Rectal smooth muscle tissue (tissue), 1 donor: ENCODE data around the gene ATG16L2.
"Not testable (repeated sequence)": the region's sequence is repeated elsewhere in the genome, so short reads cannot be mapped to it uniquely, and the experiment has no call there.

Source experiments
- H3K27ac ChIP-seq: one replicate; pipeline ENCODE4 v1.7.0; 2013; ENCODE audit warnings: low read depth, low read length, inconsistent platforms
- H3K27me3 ChIP-seq: one replicate; pipeline ENCODE4 v1.7.0; 2013; ENCODE audit warnings: low read length; ENCODE audit not compliant: control insufficient read depth, insufficient read depth
- H3K36me3 ChIP-seq: one replicate; pipeline ENCODE4 v1.7.0; 2013; ENCODE audit warnings: low read length; ENCODE audit not compliant: control insufficient read depth, insufficient read depth
- H3K4me1 ChIP-seq: one replicate; pipeline ENCODE4 v1.7.0; 2013; ENCODE audit warnings: low read length; ENCODE audit not compliant: control insufficient read depth, insufficient read depth
- H3K4me3 ChIP-seq: one replicate; pipeline ENCODE4 v1.7.0; 2013; ENCODE audit warnings: low read length
- H3K9ac ChIP-seq: one replicate; pipeline ENCODE4 v1.7.0; 2013; ENCODE audit warnings: low read length

ATG16L2 gene

GRCh38 chr11:72825661-72826060 lies 11.4 kb downstream of the ATG16L2 start:
- H3K4me1 ChIP-seq: peaks cover 6% of the 10 kb centered on the region
- no peak overlapping the region for H3K4me3 ChIP-seq
- H3K36me3 ChIP-seq: peaks cover 2% of the 10 kb centered on the region
- H3K27ac ChIP-seq: no peak overlapping the region
- H3K27me3 ChIP-seq: no peaks in the 10 kb centered on the region
- H3K9ac ChIP-seq: no peak overlapping the region

- H3K4me1 ChIP-seq: peaks cover 2% of the 10 kb centered on the region
- peaks cover 2% of the 10 kb centered on the region for H3K36me3 ChIP-seq
- H3K27ac ChIP-seq: no peak overlapping the region
- H3K27me3 ChIP-seq: no peaks in the 10 kb centered on the region
- H3K4me3 ChIP-seq: no peak overlapping the region
- H3K9ac ChIP-seq: no peak overlapping the region
Measured at GRCh38 chr11:72826191-72826941, 12.2 kb downstream of the ATG16L2 start.

- no peak overlapping the region for H3K4me3 ChIP-seq
- no peaks in the 10 kb centered on the region for H3K4me1 ChIP-seq
- no peak overlapping the region for H3K27ac ChIP-seq
- H3K36me3 ChIP-seq: peaks cover 2% of the 10 kb centered on the region
- H3K9ac ChIP-seq: no peak overlapping the region
- H3K27me3 ChIP-seq: no peaks in the 10 kb centered on the region
Measured at GRCh38 chr11:72826942-72827480, 12.8 kb downstream of the ATG16L2 start.

GRCh38 chr11:72827656-72828055 lies 13.4 kb downstream of the ATG16L2 start:
- H3K4me3 ChIP-seq, H3K27ac ChIP-seq, H3K36me3 ChIP-seq, H3K27me3 ChIP-seq, H3K4me1 ChIP-seq, H3K9ac ChIP-seq: not testable (repeated sequence)

DNA sequence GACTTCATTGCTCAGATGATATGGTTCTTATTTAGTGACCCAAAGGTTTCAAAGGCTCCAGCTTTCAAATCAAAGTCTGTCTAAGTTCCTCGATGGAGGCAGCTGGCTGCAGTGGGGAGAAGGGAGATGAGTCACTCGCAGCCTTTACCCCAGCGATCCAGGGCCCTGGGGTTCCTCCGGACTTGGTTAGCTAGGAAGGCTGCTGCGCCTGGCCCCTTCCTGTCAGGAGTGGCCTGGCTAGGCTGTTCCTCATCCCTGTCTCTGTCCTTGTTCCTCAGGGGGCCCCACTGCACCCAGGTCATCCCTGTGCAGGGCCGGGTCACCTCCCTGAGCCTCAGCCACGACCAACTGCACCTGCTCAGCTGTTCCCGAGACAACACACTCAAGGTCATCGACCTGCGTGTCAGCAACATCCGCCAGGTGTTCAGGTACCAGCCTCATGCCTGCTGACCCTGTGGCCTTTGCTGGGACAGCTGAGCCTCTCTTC lies 13.9 kb downstream of the ATG16L2 start:
- no peaks in the 10 kb centered on the region for H3K27me3 ChIP-seq
- H3K36me3 ChIP-seq: peaks cover 2% of the 10 kb centered on the region
- H3K9ac ChIP-seq: no peak overlapping the region
- no peaks in the 10 kb centered on the region for H3K4me1 ChIP-seq
- no peak overlapping the region for H3K27ac ChIP-seq
- H3K4me3 ChIP-seq: no peak overlapping the region

GRCh38 chr11:72828692-72829101 lies 14.5 kb downstream of the ATG16L2 start:
- Histone ChIP-seq H3K9ac (no peak overlapping the region), H3K27ac (no peak overlapping the region), H3K4me1 (no peaks in the 10 kb centered on the region), H3K36me3 (peaks cover 2% of the 10 kb centered on the region), H3K4me3 (no peak overlapping the region), H3K27me3 (no peaks in the 10 kb centered on the region)

GRCh38 chr11:72829178-72829577 lies 15.0 kb downstream of the ATG16L2 start:
- Histone ChIP-seq H3K4me1 (no peaks in the 10 kb centered on the region), H3K27ac (no peak overlapping the region)

GRCh38 chr11:72829884-72830533 lies 15.8 kb downstream of the ATG16L2 start:
- no peaks in the 10 kb centered on the region for H3K27me3 ChIP-seq
- no peak overlapping the region for H3K9ac ChIP-seq
- H3K4me1 ChIP-seq: no peaks in the 10 kb centered on the region
- H3K27ac ChIP-seq: no peak overlapping the region
- H3K4me3 ChIP-seq: no peak overlapping the region
- H3K36me3 ChIP-seq: peaks cover 2% of the 10 kb centered on the region

More at GRCh38 chr11:72829178-72829577, 15.0 kb downstream of the ATG16L2 start:
- Histone ChIP-seq H3K9ac (no peak overlapping the region), H3K4me3 (no peak overlapping the region), H3K27me3 (no peaks in the 10 kb centered on the region), H3K36me3 (peaks cover 2% of the 10 kb centered on the region)

DNA sequence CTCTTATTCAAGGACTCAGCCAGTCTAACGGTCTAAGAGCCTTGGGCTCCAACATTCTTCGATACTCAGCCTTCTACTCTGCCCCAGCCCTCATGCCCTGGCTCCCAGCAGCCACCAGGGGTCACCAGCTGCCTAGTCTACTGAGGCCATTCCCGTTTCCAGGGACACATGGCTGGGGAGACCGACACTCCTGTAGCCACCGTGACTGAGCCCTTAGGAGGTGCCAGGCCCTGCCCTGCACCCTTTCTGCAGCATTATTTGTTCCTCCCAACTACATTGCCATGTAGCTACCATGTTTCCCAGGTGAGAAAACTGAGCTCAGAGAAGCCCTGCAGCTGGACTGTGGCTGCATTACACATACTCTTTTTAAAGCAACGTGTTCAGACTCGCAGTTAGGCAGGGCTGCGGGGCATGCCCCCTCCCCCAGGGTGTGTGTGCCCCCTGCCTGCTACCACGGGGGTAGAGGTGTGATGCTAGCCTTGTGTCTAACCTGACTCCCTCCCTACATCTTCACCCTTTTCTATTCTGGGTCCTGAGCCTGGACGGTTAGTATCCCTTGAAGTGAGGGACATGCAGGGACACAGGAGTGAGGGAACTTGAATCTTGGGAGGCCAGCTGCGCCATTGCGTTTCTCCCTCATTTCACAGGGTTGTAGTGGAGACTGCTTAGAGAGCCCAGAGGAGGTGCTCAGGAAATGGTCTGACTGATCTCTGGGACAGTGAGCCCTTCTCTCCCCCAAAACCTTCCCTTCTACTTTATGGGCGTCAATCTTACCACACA lies 17.5 kb downstream of the ATG16L2 start:
- Histone ChIP-seq H3K4me1 (no peaks in the 10 kb centered on the region), H3K27me3 (no peaks in the 10 kb centered on the region), H3K27ac (no peak overlapping the region)

GRCh38 chr11:72832301-72833082 lies 18.3 kb downstream of the ATG16L2 start:
- no peaks in the 10 kb centered on the region for H3K4me1 ChIP-seq
- H3K27ac ChIP-seq: no peak overlapping the region

More for the DNA sequence above, 17.5 kb downstream of the ATG16L2 start:
- Histone ChIP-seq H3K36me3 (no peaks in the 10 kb centered on the region), H3K4me3 (no peak overlapping the region), H3K9ac (no peak overlapping the region)

DNA sequence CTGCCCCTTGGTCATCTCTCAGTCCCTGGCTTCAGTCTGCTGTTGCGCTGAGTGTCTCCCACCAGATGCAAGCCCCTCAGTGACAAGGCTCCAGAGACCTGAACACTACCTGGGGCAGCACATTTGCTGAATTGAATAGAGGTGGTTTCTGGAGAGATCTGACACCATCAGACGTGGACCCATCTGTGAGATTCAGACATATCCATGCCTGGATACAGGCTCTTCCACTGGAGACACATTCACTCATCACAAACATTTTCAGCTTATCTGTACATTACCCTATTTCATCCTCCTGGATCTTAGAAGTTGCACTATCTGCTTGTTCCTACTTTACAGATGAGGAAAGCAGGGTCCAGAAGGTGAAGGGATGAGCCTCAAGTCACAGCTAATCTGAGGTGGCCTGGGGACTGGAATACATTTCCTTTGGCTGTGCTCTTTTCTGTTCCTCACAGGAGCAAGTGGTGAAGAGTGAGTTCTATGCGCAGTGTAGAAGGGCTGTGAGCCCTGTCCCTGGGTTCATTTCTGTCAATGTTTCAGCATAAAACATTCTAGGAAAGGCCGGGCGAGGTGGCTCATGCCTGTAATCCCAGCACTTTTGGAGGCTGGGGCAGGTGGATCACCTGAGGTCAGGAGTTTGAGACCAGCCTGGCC lies 19.0 kb downstream of the ATG16L2 start:
- Histone ChIP-seq H3K27me3 (no peaks in the 10 kb centered on the region), H3K4me1 (no peaks in the 10 kb centered on the region), H3K4me3 (no peak overlapping the region), H3K36me3 (peaks cover 4% of the 10 kb centered on the region), H3K27ac (no peak overlapping the region), H3K9ac (no peak overlapping the region)

More at GRCh38 chr11:72832301-72833082, 18.3 kb downstream of the ATG16L2 start:
- no peaks in the 10 kb centered on the region for H3K27me3 ChIP-seq
- H3K36me3 ChIP-seq: peaks cover 2% of the 10 kb centered on the region
- no peak overlapping the region for H3K9ac ChIP-seq
- H3K4me3 ChIP-seq: no peak overlapping the region
